GM18870 (cell line): ENCODE results near the gene HSD17B14.
"Not testable (repeated sequence)": the region's sequence is repeated elsewhere in the genome, so short reads cannot be mapped to it uniquely, and the experiment has no call there.

Experiments
- ATAC-seq: cut with Tn5 transposase; IDR thresholded peaks from one replicate; pipeline ENCODE4 v1.9.1; 2021; ENCODE audit warnings: moderate library complexity; ENCODE audit not compliant: unreplicated experiment

HSD17B14 gene

GRCh38 chr19:48836089-48837017 lies at the start of gene HSD17B14:
Gene HSD17B14, minus strand, starts transcription at chr19:48836491. Its CDS starts 80 bp downstream, at chr19:48836411.
- ATAC-seq, result no peak

- ATAC-seq, result no peak
Observed at GRCh38 chr19:48883726-48884125, 47.4 kb upstream of the HSD17B14 start.

- ATAC-seq, result no peak
Observed at GRCh38 chr19:48881741-48882657, 45.7 kb upstream of the HSD17B14 start.

DNA sequence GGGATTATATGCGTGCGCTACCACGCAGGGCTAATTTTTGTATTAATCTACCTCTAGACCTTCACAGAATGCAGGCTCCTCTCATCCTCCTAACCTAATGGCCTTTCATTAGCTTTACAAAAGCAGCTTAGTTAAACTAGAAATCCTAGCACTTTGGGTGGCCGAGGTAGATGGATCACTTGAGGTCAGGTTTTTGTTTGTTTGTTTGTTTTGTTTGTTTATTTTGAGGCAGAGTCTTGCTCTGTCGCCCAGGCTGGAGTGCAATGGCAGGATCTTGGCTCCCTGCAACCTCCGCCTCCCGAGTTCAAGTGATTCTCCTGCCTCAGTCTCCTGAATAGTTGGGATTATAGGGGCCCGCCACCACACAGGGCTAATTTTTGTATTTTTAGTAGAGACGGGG lies 43.4 kb upstream of the HSD17B14 start:
- ATAC-seq, result not testable (repeated sequence)

- no peak for ATAC-seq
Observed at GRCh38 chr19:48879025-48879637, 42.8 kb upstream of the HSD17B14 start.

DNA sequence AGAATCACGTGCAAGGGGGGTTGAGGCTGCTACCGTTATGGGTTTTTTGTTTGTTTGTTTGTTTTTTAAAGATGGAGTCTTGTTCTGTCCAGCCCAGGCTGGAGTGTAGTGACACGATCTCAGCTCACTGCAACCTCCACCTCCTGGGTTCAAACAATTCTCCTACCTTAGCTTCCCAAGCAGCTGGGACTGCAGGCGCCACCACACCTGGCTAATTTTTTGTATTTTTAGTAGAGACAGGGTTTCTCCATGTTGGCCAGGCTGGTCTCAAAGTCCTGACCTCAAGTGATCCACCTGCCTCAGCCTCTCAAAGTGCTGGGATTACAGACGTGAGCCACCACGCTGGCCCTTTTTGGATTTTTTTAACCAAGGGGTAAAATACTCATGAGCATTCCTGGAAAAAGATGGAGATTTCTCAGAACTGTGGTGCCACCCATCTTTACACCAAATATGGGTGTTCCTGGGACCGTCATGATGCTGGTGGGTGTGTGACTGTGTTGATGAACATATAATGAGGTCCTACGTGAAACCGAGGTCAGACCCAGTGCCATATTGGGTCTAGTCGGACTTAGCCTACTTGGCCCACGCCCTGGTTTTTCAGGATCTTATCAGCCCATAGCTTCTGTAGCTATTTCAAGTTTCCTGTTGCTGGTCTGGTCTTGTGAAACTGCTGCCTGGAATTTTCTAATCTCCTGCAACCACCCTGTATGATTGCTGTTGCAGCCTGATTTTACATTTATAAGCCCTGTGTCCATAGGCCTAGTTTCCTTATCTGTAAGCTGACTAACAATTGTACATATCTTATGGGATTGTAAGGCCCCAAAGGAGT lies 42.1 kb upstream of the HSD17B14 start:
- ATAC-seq, result no peak

DNA sequence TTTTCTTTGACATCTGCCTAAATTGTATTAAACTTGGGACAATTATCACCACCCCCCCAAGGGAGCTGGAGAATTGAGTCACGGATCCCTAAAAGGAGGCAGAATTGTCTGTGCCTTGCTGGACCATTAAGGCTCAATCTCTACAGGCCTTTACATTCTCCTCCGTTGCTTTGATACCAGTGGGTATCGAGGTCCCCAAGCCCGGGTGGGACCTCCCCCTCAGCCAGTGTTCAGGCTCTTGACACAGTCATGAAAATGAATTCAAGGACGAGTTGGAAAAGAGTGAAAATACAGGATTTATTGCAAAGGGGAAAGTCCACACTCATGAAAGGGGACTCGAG lies 41.5 kb upstream of the HSD17B14 start:
- ATAC-seq, result no peak

GRCh38 chr19:48876043-48876981 lies 40.0 kb upstream of the HSD17B14 start:
- not testable (repeated sequence) for ATAC-seq

GRCh38 chr19:48874303-48875135 lies 38.2 kb upstream of the HSD17B14 start:
- no peak for ATAC-seq

GRCh38 chr19:48873476-48874302 lies 37.4 kb upstream of the HSD17B14 start:
- ATAC-seq, result no peak

DNA sequence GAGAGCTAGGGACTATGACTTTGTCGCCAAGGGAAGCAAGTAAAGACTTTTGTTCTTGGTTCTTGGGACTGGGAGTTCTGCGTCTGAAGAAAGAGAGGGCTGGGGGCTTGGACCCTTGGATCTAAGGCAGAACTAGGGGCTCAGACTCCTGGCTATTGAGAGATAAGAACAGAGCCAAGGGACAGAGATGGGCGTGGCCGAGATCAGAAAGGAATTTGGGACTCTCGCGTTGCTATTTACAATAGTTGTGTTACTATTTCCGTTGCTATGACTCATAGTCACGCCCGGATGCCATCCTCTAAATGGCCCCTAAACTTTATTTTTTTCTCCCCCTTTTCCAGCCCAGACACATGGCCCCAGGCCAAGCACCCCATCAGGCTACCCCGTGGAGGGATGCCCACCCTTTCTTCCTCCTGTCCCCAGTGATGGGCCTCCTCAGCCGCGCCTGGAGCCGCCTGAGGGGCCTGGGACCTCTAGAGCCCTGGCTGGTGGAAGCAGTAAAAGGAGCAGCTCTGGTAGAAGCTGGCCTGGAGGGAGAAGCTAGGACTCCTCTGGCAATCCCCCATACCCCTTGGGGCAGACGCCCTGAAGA lies 36.7 kb upstream of the HSD17B14 start:
- ATAC-seq, result no peak

DNA sequence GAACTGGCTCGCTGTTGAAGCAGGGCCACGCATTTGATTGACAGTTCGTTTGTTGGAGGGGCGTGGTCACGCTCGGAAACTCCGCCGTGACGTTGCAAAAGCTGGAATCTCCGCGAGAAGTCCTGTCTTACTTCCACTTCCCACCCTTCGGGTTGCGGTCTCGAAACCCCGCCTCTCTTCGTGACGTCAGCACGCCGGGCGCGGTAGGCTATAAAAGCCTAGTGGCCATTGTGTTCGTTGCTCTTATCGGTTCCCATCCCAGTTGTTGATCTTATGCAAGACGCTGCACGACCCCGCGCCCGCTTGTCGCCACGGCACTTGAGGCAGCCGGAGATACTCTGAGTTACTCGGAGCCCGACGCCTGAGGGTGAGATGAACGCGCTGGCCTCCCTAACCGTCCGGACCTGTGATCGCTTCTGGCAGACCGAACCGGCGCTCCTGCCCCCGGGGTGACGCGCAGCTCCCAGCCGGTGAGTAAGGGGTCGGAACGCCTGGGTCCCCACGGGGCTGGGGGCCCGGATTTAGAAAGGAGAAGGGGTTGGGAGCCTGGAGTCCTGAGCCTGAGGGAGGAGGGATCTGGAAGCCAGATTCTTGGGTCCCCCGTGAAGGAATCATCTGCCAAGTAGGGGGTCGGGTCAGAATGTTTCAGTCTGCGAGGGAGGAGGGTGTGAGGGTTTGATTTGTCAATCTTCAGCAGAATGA lies 36.0 kb upstream of the HSD17B14 start, which contains the start of gene PPP1R15A:
TSS of gene PPP1R15A (plus strand) at position 240 of the 702 bp plus-strand sequence. CDS start 813 bp downstream, outside the sequence.
- peak; percentile 37 for ATAC-seq

DNA sequence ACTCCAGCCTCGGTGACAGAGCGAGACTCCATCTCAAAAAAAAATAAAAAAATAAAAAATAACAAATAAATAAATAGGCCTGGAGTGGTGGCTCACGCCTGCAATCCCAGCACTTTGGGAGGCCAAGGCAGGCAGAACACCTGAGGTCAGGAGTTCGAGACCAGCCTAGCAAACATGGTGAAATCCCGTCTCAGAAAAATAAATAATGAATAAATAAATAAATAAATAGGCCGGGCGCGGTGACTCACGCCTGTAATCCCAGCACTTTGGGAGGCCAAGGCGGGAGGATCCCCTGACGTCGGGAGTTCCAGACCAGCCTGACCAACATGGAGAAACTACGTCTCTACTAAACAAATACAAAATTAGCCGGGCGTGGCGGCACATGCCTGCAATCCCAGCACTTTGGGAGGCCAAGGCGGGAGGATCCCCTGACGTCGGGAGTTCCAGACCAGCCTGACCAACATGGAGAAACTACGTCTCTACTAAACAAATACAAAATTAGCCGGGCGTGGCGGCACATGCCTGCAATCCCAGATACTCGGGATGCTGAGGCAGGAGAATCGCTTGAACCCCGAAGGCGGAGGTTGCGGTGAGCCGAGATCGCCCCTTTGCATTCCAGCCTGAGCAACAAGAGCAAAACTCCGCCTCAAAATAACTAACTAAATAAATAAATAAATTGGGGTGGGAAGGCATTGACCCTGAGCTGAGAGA lies 35.3 kb upstream of the HSD17B14 start:
- not testable (repeated sequence) for ATAC-seq

DNA sequence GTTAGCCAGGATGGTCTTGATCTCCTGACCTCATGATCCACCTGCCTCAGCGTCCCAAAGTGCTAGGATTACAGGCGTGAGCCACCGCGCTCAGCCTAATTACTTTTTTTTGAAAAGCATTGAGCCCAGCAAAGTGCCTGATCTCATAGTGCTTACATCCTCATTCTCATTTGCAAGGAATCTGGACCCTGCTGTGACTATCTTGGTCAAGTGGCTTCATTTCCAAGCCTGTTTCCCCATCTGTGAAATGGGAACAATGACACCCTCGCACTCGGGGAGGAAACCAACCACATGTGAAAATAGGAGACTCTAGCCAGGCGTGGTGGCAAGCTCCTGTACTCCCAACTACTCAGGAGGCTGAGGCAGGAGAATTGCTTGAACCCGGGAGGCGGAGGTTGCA lies 33.8 kb upstream of the HSD17B14 start:
- ATAC-seq, result no peak

- ATAC-seq, result no peak
Observed at GRCh38 chr19:48868114-48868886, 32.0 kb upstream of the HSD17B14 start, which contains the start of gene PLEKHA4. Gene PLEKHA4, minus strand, starts transcription at chr19:48868617. Its CDS starts 997 bp downstream, at chr19:48867620.
